Activated CD8-positive, alpha-beta memory T cell treated with anti-CD3 and anti-CD28 coated beads for 24 hours (primary cell): ENCODE results near the gene RFXAP.

Experiments used
- DNase-seq: peaks from one replicate; pipeline ENCODE4 v3.0.0-alpha.2; 2020

The RFXAP gene

GRCh38 chr13:36817996-36818803, 822 bp upstream of the RFXAP start:
- no peak for DNase-seq

DNA sequence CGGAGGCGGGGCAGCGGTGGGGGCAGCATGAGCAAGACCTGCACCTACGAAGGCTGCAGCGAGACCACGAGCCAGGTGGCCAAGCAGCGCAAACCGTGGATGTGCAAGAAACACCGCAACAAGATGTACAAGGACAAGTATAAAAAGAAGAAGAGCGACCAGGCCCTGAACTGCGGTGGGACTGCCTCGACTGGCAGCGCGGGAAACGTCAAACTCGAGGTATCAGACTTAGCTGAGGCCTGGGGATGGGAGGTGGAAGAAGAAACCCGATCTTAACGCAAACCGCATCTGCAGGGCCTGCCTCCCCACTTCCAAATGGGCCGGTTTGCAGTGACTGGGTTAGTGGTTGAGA, 693 bp downstream of the RFXAP start:
- no peak for DNase-seq

- DNase-seq = no peak
Observed at GRCh38 chr13:36820222-36820621, 1.2 kb downstream of the RFXAP start.

DNA sequence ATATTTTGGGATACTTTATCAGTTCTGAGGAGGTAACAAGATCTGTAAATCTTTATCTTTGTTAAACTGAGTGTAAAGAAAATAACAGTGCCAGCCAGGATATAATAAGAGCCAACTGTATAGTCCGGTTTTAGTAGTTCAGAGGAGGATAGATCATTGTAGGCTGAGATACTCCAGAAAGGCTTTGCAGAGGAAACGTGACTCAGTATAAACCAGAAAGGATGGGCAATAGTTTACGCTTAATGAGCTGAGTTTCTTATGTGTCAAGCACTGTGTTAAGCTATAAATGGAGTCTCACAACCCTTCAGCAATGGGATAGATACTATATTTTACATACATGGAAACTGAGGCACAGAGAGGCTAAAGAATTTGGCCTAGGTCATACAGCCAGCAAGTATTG, 3.8 kb downstream of the RFXAP start:
- DNase-seq = no peak

DNA sequence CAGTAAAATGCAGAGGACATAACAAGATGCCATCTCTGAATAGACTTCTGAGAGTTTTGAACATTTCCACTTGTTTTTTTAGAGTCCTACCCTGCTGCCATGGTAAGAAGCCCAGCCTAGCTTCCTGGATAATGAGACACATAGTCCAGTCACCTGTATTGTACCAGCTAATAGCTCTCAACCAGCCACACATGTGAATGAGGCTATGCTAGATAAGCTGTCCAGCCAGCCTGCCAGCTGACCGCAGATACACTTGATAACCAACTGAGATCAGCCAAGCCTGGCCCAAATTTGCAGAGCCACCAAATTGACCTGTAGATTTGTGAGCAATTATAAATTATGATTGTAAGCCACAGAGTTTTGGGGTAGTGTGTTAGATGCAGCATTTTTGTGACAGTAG, 10.7 kb downstream of the RFXAP start:
- no peak for DNase-seq

DNA sequence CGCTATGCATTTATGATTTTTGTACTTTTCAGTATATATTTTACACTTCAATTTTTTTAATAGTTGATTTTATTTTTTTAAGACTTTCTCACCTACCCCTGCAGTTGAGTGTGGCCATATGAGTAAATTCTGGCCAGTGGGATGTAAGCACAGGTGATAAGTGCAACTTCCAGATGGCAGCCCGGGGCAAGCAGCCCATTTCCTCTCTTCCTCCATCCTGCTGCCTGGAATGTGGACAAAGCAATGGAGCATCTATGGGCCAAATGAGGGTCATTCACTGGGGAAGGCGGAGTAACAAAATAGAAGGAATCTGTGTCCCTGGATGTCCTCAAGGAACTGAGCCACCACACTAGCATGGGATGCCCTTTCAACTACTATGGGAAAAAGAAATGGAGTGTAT, 12.3 kb downstream of the RFXAP start:
- DNase-seq = no peak

DNA sequence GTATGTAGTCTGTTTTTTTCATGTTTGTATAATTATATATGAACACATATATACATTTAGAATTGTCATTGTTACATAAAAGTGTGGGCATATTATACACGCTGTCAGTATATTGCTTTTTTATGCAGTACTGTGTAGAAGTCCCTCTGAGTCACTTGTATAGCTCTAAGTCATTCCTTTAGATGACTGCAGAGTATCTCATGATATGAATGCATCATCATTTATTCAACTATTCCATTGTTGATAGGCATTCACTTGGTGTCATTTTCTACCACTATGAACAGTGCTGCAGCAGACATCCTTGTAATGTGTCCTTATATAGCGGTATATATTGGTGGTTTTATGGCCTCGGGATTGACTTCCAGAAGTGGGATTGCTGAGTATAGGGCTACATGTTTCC, 15.3 kb downstream of the RFXAP start:
- no peak for DNase-seq

GRCh38 chr13:36837354-36838092, 18.5 kb downstream of the RFXAP start:
- no peak for DNase-seq

- DNase-seq = no peak
Observed at GRCh38 chr13:36839281-36839680, 20.3 kb downstream of the RFXAP start.

- no peak for DNase-seq
Observed at GRCh38 chr13:36839981-36840380, 21.0 kb downstream of the RFXAP start.

GRCh38 chr13:36840718-36841250, 21.8 kb downstream of the RFXAP start:
- no peak for DNase-seq

DNA sequence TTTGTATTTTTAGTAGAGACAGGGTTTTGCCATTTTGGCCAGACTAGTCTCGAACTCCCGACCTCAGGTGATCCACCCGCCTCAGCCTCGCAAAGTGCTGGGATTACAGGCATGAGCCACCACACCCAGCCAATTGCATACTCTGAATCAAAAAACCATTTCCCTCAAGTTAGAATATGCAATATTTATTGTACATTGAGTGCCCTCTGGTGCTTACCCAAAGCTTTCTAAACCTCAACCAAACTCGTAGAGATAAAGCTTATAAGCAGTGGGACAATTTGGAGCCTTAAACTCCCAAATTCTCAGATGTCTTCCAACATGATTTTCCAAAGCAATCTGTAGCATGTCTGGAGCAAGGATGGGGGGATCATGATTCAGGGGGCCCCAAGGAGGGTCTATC, 22.4 kb downstream of the RFXAP start:
- DNase-seq = no peak

DNA sequence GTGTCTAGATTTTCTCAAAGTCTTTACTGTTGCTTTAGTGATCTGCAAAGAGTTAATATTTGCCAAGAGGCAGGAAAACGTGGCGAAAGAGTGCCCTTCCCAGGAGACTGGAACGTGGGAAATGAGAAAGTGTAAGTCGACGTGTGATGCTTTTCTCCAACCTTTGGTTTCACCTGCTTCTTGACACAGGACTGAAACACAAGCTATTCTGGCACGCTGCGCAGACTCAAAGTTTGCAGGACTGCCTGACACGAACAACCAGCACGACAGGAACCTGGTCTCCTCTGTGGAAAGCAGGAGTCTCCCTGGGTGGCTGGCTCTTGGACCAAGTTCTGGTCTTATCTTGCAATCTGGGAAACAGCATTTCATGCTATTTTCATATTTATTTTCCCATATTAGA, 28.6 kb downstream of the RFXAP start:
- DNase-seq = no peak

DNA sequence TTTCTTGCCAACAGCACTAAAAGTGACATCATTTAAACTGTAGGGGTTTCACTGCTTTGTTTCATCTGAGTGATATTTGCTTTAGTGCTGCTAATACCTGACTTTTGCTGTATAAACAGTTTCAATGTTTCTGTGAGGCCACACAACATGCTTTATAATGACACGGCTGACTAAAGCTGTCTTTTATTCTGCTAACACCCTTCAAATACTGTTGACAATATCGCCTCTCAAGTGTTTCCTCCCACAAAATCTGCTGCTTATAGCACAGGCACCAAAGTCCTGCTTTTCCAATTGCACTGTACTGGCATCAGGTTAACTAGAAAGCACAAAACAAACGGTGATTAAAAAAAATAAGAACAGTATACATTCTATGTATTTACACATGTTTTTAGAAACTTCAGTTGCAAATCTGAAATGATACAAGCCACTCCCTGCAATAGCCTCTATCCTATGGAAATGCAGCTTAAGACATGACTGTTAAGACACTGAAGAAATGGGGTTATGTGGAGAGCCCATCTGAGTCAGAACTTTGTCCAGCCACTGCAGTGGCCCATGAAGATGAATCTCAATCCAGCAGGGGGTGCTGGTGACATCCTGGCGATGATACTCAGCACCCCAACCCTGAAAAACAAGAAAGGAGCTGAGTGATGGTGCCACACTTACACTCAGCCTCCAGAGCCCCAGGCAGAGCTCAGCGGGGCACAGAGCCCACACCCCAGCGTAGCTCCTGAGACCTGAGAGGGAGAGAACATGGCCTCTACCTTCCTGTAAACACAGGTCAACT, 29.4 kb downstream of the RFXAP start:
- no peak for DNase-seq

DNA sequence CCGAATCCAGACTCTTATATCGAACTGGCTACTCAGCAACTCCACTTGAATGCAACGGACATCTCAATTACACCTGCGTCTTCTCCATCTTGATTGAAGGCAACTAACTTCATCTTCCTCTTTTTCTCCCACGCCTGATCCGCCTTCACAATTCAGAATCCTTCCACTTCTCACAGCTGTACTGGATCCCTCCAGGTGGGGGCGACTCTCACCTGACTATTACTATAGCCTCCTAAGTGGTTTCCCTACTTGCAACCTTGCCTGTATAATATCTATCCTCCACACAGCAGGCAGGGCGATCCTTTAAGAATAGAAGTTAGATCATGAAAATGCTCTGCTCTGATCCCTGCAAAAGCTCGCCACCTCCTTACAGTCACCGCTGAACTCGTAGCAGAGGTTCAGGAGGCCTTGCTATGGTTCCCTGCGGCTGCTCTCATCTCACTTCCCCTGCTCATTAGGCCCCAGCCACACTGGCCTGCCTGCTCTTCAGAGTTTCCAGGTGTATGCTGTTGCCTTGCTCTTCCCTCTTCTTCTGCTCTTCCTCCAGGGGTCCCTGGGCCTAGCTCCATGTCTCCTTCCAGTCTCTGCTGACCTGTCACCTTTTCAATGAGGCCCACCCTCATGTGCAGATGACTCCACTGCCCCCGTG, 31.9 kb downstream of the RFXAP start:
- no peak for DNase-seq

DNA sequence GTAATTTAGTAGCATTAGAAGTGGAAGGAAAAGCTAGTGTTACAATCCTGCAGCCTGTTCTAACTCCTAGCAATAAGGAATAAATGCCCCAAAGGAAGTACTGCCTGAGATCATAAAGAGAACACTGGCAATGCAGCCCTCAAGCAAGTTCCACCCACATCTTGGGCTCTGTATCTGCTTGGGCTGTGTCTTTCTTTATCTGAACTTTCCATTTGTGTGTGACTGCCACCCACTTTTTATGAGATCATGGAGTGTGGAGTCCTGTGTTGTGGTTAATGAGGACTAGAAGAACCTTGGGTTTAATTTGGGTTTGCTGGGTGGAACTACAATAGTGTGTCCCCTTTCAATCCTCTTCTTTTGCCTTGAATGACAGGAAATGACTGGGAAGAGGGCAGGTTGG, 38.2 kb downstream of the RFXAP start:
- no peak for DNase-seq

GRCh38 chr13:36858290-36858689, 39.3 kb downstream of the RFXAP start:
- no peak for DNase-seq

- DNase-seq = no peak
Observed at GRCh38 chr13:36859259-36859658, 40.2 kb downstream of the RFXAP start.

- no peak for DNase-seq
Observed at GRCh38 chr13:36862002-36862685, 43.1 kb downstream of the RFXAP start.

GRCh38 chr13:36862722-36863121, 43.7 kb downstream of the RFXAP start:
- DNase-seq = no peak

GRCh38 chr13:36865265-36865664, 46.2 kb downstream of the RFXAP start:
- DNase-seq = no peak

DNA sequence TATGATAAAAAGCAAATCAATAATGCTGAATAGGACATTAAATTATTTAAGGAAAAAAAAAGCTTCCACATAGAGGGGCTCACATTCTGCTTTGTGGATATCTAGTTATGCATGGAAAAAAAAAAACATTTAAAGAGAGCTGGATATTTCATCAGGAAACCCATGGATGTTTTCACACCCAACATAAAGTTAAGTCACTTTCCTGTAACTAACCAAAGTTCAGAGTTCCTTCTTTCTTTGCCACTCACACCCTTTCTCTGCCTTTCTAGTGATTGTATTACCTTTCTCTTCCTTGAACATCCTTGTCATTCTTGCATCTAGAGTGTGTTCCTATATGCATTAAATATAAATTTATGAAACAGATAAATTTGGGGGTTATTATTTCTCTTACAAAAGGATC, 47.2 kb downstream of the RFXAP start:
- DNase-seq = no peak
